SK-N-MC (cell line): ENCODE results near the gene DRD5.

Source experiments
- DNase-seq: peaks from one replicate; pipeline ENCODE4 v3.0.0-alpha.2; 2011; ENCODE audit warnings: low read depth, low spot score
- H3K27ac ChIP-seq: fragments of 200-600 bp; sonication (generic); 2 replicates; pipeline ENCODE4 v1.5.1; 2016; ENCODE audit warnings: mixed run types
- H3K36me3 ChIP-seq: fragments of 200-600 bp; sonication (generic); 2 replicates; pipeline ENCODE4 v1.6.1; 2017; ENCODE audit warnings: antibody characterized with exemption, low read length, mixed read lengths; ENCODE audit not compliant: insufficient read depth
- H3K4me3 ChIP-seq: fragments of 200-600 bp; sonication (generic); 2 replicates; pipeline ENCODE4 v1.5.1; 2016
- H3K9ac ChIP-seq: fragments of 200-600 bp; sonication (generic); 2 replicates; pipeline ENCODE4 v1.8.0; 2017; ENCODE audit warnings: mixed run types, mixed read lengths; ENCODE audit not compliant: insufficient read length
- H3K9me3 ChIP-seq: fragments of 200-600 bp; sonication (generic); 2 replicates; pipeline ENCODE4 v1.6.1; 2017; ENCODE audit warnings: low read depth, mild to moderate bottlenecking, antibody characterized with exemption, low read length, moderate library complexity, mixed read lengths
- EZH2 ChIP-seq: fragments of 200-600 bp; sonication (generic); IDR thresholded peaks from one replicate; pipeline ENCODE4 v1.6.1; 2017; ENCODE audit warnings: antibody characterized with exemption
- FOXP2 ChIP-seq: optimal IDR thresholded peaks from 2 replicates; pipeline ENCODE3; 2011; ENCODE audit warnings: mild to moderate bottlenecking, moderate library complexity; ENCODE audit not compliant: insufficient read depth; ENCODE audit errors: extremely low read length, control extremely low read depth
- POLR2AphosphoS5 ChIP-seq: IDR thresholded peaks from 2 replicates; pipeline ENCODE4 v1.6.1; 2012; ENCODE audit warnings: mild to moderate bottlenecking, low read depth, low read length, borderline replicate concordance

DRD5 gene

GRCh38 chr4:9833421-9833820, 52.0 kb downstream of the DRD5 start:
- H3K9me3 ChIP-seq: no peaks in the 10 kb centered on the region
- no peak for TF ChIP-seq FOXP2
- TF ChIP-seq EZH2: no peak
- no peak for TF ChIP-seq POLR2AphosphoS5
- H3K36me3 ChIP-seq: no peaks in the 10 kb centered on the region
- DNase-seq: no peak
- H3K9ac ChIP-seq: no peak overlapping the region
- H3K27ac ChIP-seq: no peak overlapping the region
- no peak overlapping the region for H3K4me3 ChIP-seq
